Measurements from ENCODE around the gene DNAJA4.

DNAJA4 gene

GRCh38 chr15:78319588-78319987, 55.2 kb downstream of the DNAJA4 start:
- no peak for FAIRE-seq
- TF ChIP-seq POU2F2 (IDR thresholded peaks at IDR 0.05; ENCODE audit: low read depth, low read length), result no peak
- no peak for TF ChIP-seq TAF1 (IDR thresholded peaks at IDR 0.05; ENCODE audit: low read depth, low read length)
- TF ChIP-seq SPI1 (IDR thresholded peaks at IDR 0.05; ENCODE audit: low read depth, low read length), result no peak
- no peak for TF ChIP-seq POLR2A (IDR thresholded peaks at IDR 0.05; ENCODE audit: low read depth, low read length)
- no peak for TF ChIP-seq POLR2AphosphoS5 (IDR thresholded peaks at IDR 0.05; ENCODE audit: low read depth, low read length)
- no peak for TF ChIP-seq PAX5 (IDR thresholded peaks at IDR 0.05; ENCODE audit: insufficient read depth, low read length, severe bottlenecking)

DNA sequence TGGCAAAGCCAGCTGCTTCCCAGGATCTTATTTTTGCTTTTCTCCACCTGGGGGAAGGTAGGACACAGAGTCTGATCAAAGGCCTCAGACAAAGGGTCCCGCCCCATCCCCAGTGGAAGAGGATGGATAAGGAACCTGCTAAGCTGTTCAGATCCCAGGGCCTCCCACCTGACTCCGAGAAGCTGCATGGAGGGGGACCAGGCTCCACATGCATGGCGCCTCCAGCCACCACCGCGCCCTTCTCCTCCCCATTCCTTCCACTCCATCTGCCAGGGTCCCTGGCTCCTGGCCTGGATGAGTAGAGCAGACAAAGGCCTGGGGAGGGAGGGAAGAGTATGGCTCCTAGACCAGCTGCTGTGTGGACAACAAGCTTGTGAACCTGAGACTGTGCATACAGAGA, 55.8 kb downstream of the DNAJA4 start:
- DNase-seq (ENCODE audit: insufficient read length, low spot score), result no peak
- no peak for TF ChIP-seq POU2F2 (IDR thresholded peaks at IDR 0.05; ENCODE audit: low read depth, low read length)
- no peak for TF ChIP-seq SPI1 (IDR thresholded peaks at IDR 0.05; ENCODE audit: low read depth, low read length)
- TF ChIP-seq POLR2AphosphoS5 (IDR thresholded peaks at IDR 0.05; ENCODE audit: low read depth, low read length), result no peak
- no peak for TF ChIP-seq PAX5 (IDR thresholded peaks at IDR 0.05; ENCODE audit: insufficient read depth, low read length, severe bottlenecking)
- no peak for TF ChIP-seq POLR2A (IDR thresholded peaks at IDR 0.05; ENCODE audit: low read depth, low read length)
- no peak for TF ChIP-seq TAF1 (IDR thresholded peaks at IDR 0.05; ENCODE audit: low read depth, low read length)
- FAIRE-seq, result no peak

More at GRCh38 chr15:78319588-78319987, 55.2 kb downstream of the DNAJA4 start:
- DNase-seq (ENCODE audit: insufficient read length, low spot score), result no peak

DNA sequence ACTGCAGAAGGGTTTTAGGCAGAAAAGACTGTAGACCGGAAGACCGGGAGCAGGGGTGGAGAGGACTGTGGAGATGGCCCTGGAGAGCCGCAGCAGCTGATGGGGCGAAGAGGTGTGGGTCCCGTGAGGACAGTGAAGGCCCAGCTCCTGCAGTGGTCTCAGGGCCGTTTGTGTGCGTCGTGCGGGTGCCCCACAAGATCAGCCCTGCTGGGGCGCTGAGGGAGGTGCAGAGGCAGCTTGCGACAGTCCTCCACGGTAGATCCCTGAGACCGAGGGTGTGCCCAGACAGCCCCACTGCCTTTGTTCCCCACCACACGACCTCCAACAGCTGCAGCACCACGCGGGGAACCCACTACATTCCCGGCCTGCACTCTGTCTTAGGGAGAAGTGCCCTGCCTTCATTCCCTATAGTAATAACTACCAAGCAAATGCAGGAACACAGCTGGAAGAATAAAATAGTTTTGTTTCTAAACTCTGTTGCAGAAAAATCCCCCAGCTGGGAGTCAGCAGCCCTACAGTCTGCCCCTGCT, 56.7 kb downstream of the DNAJA4 start:
- no peak for DNase-seq (ENCODE audit: insufficient read length, low spot score)
- no peak for FAIRE-seq
- no peak for TF ChIP-seq TAF1 (IDR thresholded peaks at IDR 0.05; ENCODE audit: low read depth, low read length)
- TF ChIP-seq SPI1 (IDR thresholded peaks at IDR 0.05; ENCODE audit: low read depth, low read length), result no peak
- no peak for TF ChIP-seq PAX5 (IDR thresholded peaks at IDR 0.05; ENCODE audit: insufficient read depth, low read length, severe bottlenecking)

DNA sequence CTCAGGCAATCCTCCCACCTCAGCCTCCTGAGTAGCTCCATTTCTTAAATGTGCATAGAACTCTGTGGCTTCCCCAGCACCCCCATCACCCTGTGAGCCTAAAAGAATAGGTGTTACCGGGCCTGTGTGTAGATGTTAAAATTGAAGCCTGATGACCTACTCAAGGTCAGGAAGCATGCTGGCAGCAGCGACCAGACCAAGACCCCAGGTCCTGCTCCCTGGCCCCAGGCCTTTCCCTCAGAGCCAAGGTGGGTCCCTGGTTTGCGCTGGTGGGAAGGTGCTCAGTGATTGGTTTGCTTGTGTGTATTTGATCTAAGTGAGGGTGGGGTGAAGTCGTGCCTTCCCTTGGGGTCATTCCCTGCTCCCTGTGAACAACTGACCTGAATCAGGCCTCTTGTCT, 57.4 kb downstream of the DNAJA4 start:
- TF ChIP-seq POLR2A (IDR thresholded peaks at IDR 0.05; ENCODE audit: low read depth, low read length) (no peak), TAF1 (IDR thresholded peaks at IDR 0.05; ENCODE audit: low read depth, low read length) (no peak)
- FAIRE-seq, result no peak
- no peak for DNase-seq (ENCODE audit: insufficient read length, low spot score)

DNA sequence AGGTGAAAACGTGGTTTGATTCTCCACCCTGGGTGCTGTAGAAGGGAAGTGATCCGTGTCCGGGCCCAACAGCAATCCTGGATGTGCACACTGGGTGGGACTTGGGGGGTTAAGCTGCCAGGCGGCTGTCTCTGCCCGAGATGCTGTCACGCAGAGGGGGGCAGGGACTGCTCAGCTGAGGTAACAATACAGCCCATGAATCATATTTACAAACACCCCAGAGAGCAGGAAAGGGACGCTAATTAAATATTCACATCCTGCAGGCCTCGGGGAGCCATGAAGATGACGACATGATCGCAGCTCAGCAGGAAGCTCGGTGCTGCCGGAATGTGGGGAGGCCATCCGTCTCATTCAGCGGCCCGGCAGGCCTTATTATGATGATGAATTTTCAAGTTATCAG, 57.9 kb downstream of the DNAJA4 start:
- TF ChIP-seq TAF1 (IDR thresholded peaks at IDR 0.05; ENCODE audit: low read depth, low read length), result no peak
- TF ChIP-seq PAX5 (IDR thresholded peaks at IDR 0.05; ENCODE audit: insufficient read depth, low read length, severe bottlenecking), result no peak
- TF ChIP-seq POLR2AphosphoS5 (IDR thresholded peaks at IDR 0.05; ENCODE audit: low read depth, low read length), result no peak
- no peak for TF ChIP-seq POLR2A (IDR thresholded peaks at IDR 0.05; ENCODE audit: low read depth, low read length)
- no peak for TF ChIP-seq SPI1 (IDR thresholded peaks at IDR 0.05; ENCODE audit: low read depth, low read length)
- no peak for TF ChIP-seq POU2F2 (IDR thresholded peaks at IDR 0.05; ENCODE audit: low read depth, low read length)
- no peak for DNase-seq (ENCODE audit: insufficient read length, low spot score)
- no peak for FAIRE-seq

GRCh38 chr15:78322724-78323521, 58.6 kb downstream of the DNAJA4 start:
- no peak for TF ChIP-seq PAX5 (IDR thresholded peaks at IDR 0.05; ENCODE audit: insufficient read depth, low read length, severe bottlenecking)
- FAIRE-seq (no peak), DNase-seq (ENCODE audit: insufficient read length, low spot score) (no peak)

DNA sequence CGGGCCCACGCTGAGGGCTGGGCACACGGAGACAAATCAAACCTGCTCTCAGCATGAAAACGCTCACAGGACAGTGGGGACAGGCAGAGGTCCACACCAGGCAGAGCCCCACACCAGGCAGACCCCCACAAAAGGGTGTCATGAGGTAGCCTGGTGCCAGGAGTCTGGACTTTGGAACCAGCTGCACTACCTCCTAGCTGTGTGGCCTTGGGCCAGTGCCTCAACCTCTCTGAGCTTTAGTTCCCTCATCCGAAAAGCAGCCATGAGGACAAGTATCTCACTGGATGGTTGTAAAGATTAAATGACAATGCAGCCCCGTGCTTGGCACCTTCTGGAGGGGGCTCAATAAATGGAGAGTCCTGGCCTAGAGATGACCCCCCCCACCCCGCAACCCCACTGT, 59.3 kb downstream of the DNAJA4 start:
- no peak for TF ChIP-seq POLR2A (IDR thresholded peaks at IDR 0.05; ENCODE audit: low read depth, low read length)
- TF ChIP-seq POLR2AphosphoS5 (IDR thresholded peaks at IDR 0.05; ENCODE audit: low read depth, low read length), result no peak
- no peak for TF ChIP-seq POU2F2 (IDR thresholded peaks at IDR 0.05; ENCODE audit: low read depth, low read length)
- no peak for TF ChIP-seq SPI1 (IDR thresholded peaks at IDR 0.05; ENCODE audit: low read depth, low read length)
- TF ChIP-seq TAF1 (IDR thresholded peaks at IDR 0.05; ENCODE audit: low read depth, low read length), result no peak
- TF ChIP-seq PAX5 (IDR thresholded peaks at IDR 0.05; ENCODE audit: insufficient read depth, low read length, severe bottlenecking), result no peak
- no peak for DNase-seq (ENCODE audit: insufficient read length, low spot score)
- no peak for FAIRE-seq

GRCh38 chr15:78324144-78324543, 59.8 kb downstream of the DNAJA4 start:
- no peak for FAIRE-seq
- TF ChIP-seq POU2F2 (IDR thresholded peaks at IDR 0.05; ENCODE audit: low read depth, low read length) (no peak), POLR2AphosphoS5 (IDR thresholded peaks at IDR 0.05; ENCODE audit: low read depth, low read length) (no peak), SPI1 (IDR thresholded peaks at IDR 0.05; ENCODE audit: low read depth, low read length) (no peak), POLR2A (IDR thresholded peaks at IDR 0.05; ENCODE audit: low read depth, low read length) (no peak), TAF1 (IDR thresholded peaks at IDR 0.05; ENCODE audit: low read depth, low read length) (no peak), PAX5 (IDR thresholded peaks at IDR 0.05; ENCODE audit: insufficient read depth, low read length, severe bottlenecking) (no peak)
- DNase-seq (ENCODE audit: insufficient read length, low spot score), result no peak

DNA sequence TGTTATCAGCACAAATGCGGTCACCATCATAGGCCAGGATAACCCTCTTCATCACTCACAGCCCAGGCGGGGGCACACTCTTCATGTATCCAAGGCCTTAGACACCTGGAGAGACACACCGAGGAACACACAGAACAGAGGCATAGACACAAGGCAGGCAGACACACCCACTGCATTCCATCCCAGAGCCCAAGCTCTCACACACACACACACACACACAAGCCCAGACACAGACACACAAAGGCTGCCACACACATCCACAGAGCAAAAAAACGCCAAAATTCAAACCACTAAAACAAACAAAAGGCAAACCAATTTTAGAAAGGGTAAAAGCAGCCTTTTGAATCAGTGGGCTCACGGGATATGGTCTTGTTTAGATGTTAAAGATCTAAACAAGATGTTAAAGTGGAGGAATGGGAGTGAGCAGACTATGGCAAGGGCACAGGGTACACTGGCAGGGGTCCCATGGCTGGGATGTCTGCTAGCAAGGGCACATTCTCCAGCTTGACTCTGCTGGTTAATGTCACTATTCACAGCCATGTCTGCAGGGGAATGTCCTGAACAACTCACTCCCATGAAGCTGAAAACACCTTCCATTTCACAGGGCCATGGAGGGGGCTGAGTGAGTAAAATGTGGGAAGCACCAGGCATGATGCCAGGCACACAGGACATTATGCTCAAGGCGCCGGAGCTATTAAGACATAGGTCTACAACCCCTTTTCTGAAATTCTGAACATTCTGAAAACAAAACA, 60.9 kb downstream of the DNAJA4 start:
- TF ChIP-seq POLR2A (IDR thresholded peaks at IDR 0.05; ENCODE audit: low read depth, low read length) (no peak), POU2F2 (IDR thresholded peaks at IDR 0.05; ENCODE audit: low read depth, low read length) (no peak), PAX5 (IDR thresholded peaks at IDR 0.05; ENCODE audit: insufficient read depth, low read length, severe bottlenecking) (no peak), SPI1 (IDR thresholded peaks at IDR 0.05; ENCODE audit: low read depth, low read length) (no peak)
- no peak for DNase-seq (ENCODE audit: insufficient read length, low spot score)
- FAIRE-seq, result peak; percentile 9

DNA sequence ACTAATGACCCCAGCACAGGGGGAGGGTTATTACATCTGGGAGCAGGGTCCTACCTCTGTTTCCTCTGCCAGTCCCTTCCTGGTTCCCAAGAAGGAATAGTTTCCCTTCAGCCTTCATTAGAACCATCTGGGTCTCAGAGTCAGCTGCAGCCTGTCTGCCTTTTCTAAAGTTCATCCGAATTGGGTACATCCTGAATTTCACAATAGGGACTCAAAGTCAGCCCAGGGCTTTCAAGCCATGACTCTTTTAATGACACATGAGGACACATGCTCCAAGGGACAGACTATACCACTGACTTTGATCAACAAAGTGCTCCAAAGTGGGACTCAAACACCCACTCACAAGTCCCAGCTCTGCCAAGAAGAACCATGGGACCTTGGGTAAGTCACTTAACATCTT, 63.1 kb downstream of the DNAJA4 start:
- FAIRE-seq (no peak), DNase-seq (ENCODE audit: insufficient read length, low spot score) (no peak)
- no peak for TF ChIP-seq POLR2AphosphoS5 (IDR thresholded peaks at IDR 0.05; ENCODE audit: low read depth, low read length)
- TF ChIP-seq SPI1 (IDR thresholded peaks at IDR 0.05; ENCODE audit: low read depth, low read length), result no peak
- no peak for TF ChIP-seq TAF1 (IDR thresholded peaks at IDR 0.05; ENCODE audit: low read depth, low read length)
